A549 treated with Mapracorat at 1 μM for 4 hours (cell line): ENCODE results near the gene PEBP1. TPM values are rescaled to one million over a fixed set of nuclear protein-coding genes. Genes with fewer than 3 reads are reported as not detected.

Source experiments
- total RNA-seq: library from RNA; stranded (reverse); fragments of 200-300 nt; extraction: Qiagen RNA extraction; gene quantifications from 5 replicates; pipeline ENCODE4 v1.2.3, GENCODE V29; 2022

PEBP1 gene
- total RNA-seq = 231 to 292 TPM (median 283 TPM) in 5 replicates

GRCh38 chr12:118135788-118136558 is at the start of gene PEBP1:
Gene PEBP1, plus strand, starts transcription at chr12:118136124. Its CDS starts 86 bp downstream, at chr12:118136210.

GRCh38 chr12:118103601-118104382 is 32.1 kb upstream of the PEBP1 start, which contains the start of gene VSIG10:
Gene VSIG10, minus strand, starts transcription at chr12:118104011. Its CDS starts 340 bp downstream, at chr12:118103671.

Other genes with a start within 250 kb of the PEBP1 start
- 0.49 to 0.64 TPM (median 0.57 TPM) in 5 replicates for gene KSR2, start 167.1 kb upstream of the PEBP1 start, total RNA-seq
- 36.8 to 43.4 TPM (median 38.0 TPM) in 5 replicates for gene RFC5, start 119.4 kb upstream of the PEBP1 start, total RNA-seq
- 64.2 to 67.7 TPM (median 65.8 TPM) in 5 replicates for gene WSB2, start 74.9 kb upstream of the PEBP1 start, total RNA-seq
- gene VSIG10, start 32.1 kb upstream of the PEBP1 start, total RNA-seq = 15.7 to 18.1 TPM (median 17.8 TPM) in 5 replicates
- 7.0 to 12.4 TPM (median 9.4 TPM) in 5 replicates for gene TAOK3, start 236.8 kb downstream of the PEBP1 start, total RNA-seq
- gene SUDS3, start 240.4 kb downstream of the PEBP1 start, total RNA-seq = 12.6 to 16.1 TPM (median 14.9 TPM) in 5 replicates